HG03159 (cell line): ENCODE results near the gene LRP3.
"Not testable (repeated sequence)": the region's sequence is repeated elsewhere in the genome, so short reads cannot be mapped to it uniquely, and the experiment has no call there.

Experiments
- ATAC-seq: cut with Tn5 transposase; IDR thresholded peaks from one replicate; pipeline ENCODE4 v1.9.1; 2021; ENCODE audit warnings: mild to moderate bottlenecking, moderate library complexity; ENCODE audit not compliant: unreplicated experiment

The LRP3 gene

GRCh38 chr19:33193865-33194362 is at the start of gene LRP3:
TSS of gene LRP3 (plus strand) at chr19:33194330. CDS start at chr19:33194786, 456 bp downstream.
- no peak for ATAC-seq

- ATAC-seq = no peak
Observed at GRCh38 chr19:33146209-33146608, 47.9 kb upstream of the LRP3 start.

GRCh38 chr19:33147538-33147937 is 46.6 kb upstream of the LRP3 start:
- no peak for ATAC-seq

GRCh38 chr19:33150852-33151518 is 43.1 kb upstream of the LRP3 start:
- no peak for ATAC-seq

GRCh38 chr19:33152176-33152575 is 42.0 kb upstream of the LRP3 start:
- no peak for ATAC-seq

- not testable (repeated sequence) for ATAC-seq
Observed at GRCh38 chr19:33152625-33153024, 41.5 kb upstream of the LRP3 start.

GRCh38 chr19:33154313-33154712 is 39.8 kb upstream of the LRP3 start:
- not testable (repeated sequence) for ATAC-seq

GRCh38 chr19:33156334-33156733 is 37.8 kb upstream of the LRP3 start:
- no peak for ATAC-seq

- no peak for ATAC-seq
Observed at GRCh38 chr19:33157906-33158305, 36.2 kb upstream of the LRP3 start.

- ATAC-seq = no peak
Observed at GRCh38 chr19:33158365-33158764, 35.8 kb upstream of the LRP3 start.

- no peak for ATAC-seq
Observed at GRCh38 chr19:33159149-33159548, 35.0 kb upstream of the LRP3 start.

GRCh38 chr19:33159893-33160292 is 34.2 kb upstream of the LRP3 start:
- ATAC-seq = no peak

- no peak for ATAC-seq
Observed at GRCh38 chr19:33161201-33161600, 32.9 kb upstream of the LRP3 start.

GRCh38 chr19:33163481-33163880 is 30.6 kb upstream of the LRP3 start:
- no peak for ATAC-seq

GRCh38 chr19:33166037-33166436 is 28.1 kb upstream of the LRP3 start:
- ATAC-seq = not testable (repeated sequence)

- ATAC-seq = no peak
Observed at GRCh38 chr19:33167438-33167837, 26.7 kb upstream of the LRP3 start.

GRCh38 chr19:33168528-33168927 is 25.6 kb upstream of the LRP3 start:
- ATAC-seq = no peak

- no peak for ATAC-seq
Observed at GRCh38 chr19:33171222-33171795, 22.8 kb upstream of the LRP3 start.

GRCh38 chr19:33171916-33172359 is 22.2 kb upstream of the LRP3 start:
- ATAC-seq = no peak

GRCh38 chr19:33174186-33174585 is 19.9 kb upstream of the LRP3 start:
- ATAC-seq = no peak

- no peak for ATAC-seq
Observed at GRCh38 chr19:33175156-33175782, 18.9 kb upstream of the LRP3 start.
